ENCODE results near the gene SMIM45.

SMIM45 gene

GRCh38 chr22:41943661-41944209 is 8.2 kb upstream of the SMIM45 start:
- Mint-ChIP-seq H3K4me1 (peaks cover 24 to 31% of the 10 kb centered on the region in 2 experiments), H3K9me3 (no peaks in the 10 kb centered on the region; a peak in 1 of 5 replicates), H3K27ac (no peak overlapping the region; a peak in 1 of 7 replicates), H3K27me3 (ENCODE audit: low read depth) (no peaks in the 10 kb centered on the region; the same call in 1 of the 2 replicates), H3K36me3 (ENCODE audit: insufficient read depth in 1 of 3, low read depth in 3 of 3) (peaks cover 49 to 64% (median 62%) of the 10 kb centered on the region in 3 experiments; a peak in 6 of 7 replicates), H3K4me3 (peak overlapping the region; percentile 30 to 46; a peak in 3 of 5 replicates)
- peaks cover 2% of the 10 kb centered on the region for H4K20me1 ChIP-seq (ENCODE audit: control insufficient read depth, insufficient read depth, insufficient read length)
- peaks cover 3% of the 10 kb centered on the region; the same call in 1 of the 2 replicates for H3K4me1 ChIP-seq (ENCODE audit: insufficient read depth, low read length)
- H2BK20ac ChIP-seq (ENCODE audit: low read depth, low read length, poor library complexity, severe bottlenecking) = no peak overlapping the region
- H2BK12ac ChIP-seq (ENCODE audit: insufficient read length, low read depth, low read length) = no peak overlapping the region
- H2BK120ac ChIP-seq (ENCODE audit: low read depth, low read length, poor library complexity, severe bottlenecking) = no peak overlapping the region
- no peaks in the 10 kb centered on the region for H3K27me3 ChIP-seq (ENCODE audit: insufficient read depth, low read length)
- H3K4ac ChIP-seq (ENCODE audit: low read depth, low read length) = no peak overlapping the region
- H3K79me1 ChIP-seq (ENCODE audit: insufficient read depth, low read depth, low read length, poor library complexity, severe bottlenecking) = no peaks in the 10 kb centered on the region
- no peak overlapping the region for H3K56ac ChIP-seq (ENCODE audit: insufficient read length, low read depth, low read length)
- H2AFZ ChIP-seq (ENCODE audit: low read length) = no peak overlapping the region
- H2AK5ac ChIP-seq (ENCODE audit: insufficient read length, low read length) = no peak overlapping the region
- H3K14ac ChIP-seq (ENCODE audit: insufficient read depth, low read length) = no peak overlapping the region
- H3K79me2 ChIP-seq (ENCODE audit: insufficient read depth, low read length) = no peaks in the 10 kb centered on the region; the same call in 1 of the 2 replicates
- no peak overlapping the region for H4K5ac ChIP-seq (ENCODE audit: insufficient read length, low read depth, low read length)
- WGBS (ENCODE audit: extremely low coverage, insufficient read length, low lambda C conversion rate) = no CpG with 5 or more reads among the region's 9 CpGs
- no peak for TF ChIP-seq CTCF (conservative IDR thresholded peaks at IDR 0.05)
- no peak overlapping the region for H3K9ac ChIP-seq (ENCODE audit: extremely low read depth, insufficient read length, low read length)
- no peak overlapping the region for H4K8ac ChIP-seq (replicated peaks; ENCODE audit: insufficient read length, low read depth, low read length)
- no peak overlapping the region for H2BK5ac ChIP-seq (ENCODE audit: insufficient read length, low read length)
- no peak overlapping the region for H3T11ph ChIP-seq (ENCODE audit: low read length)
- H3K9me3 ChIP-seq (ENCODE audit: control insufficient read depth, low read depth, low read length) = no peaks in the 10 kb centered on the region
- H4K91ac ChIP-seq (ENCODE audit: insufficient read length, low read depth, low read length) = no peak overlapping the region
- H3K27ac ChIP-seq (ENCODE audit: insufficient read length, low read depth, low read length) = no peak overlapping the region
- no peak for DNase-seq
- peaks cover 9% of the 10 kb centered on the region for H3K23me2 ChIP-seq (ENCODE audit: insufficient read length, low read depth, low read length, poor library complexity, severe bottlenecking)
- no peak overlapping the region for H3K23ac ChIP-seq (ENCODE audit: insufficient read length, low read depth, low read length)
- no peak overlapping the region for H2BK15ac ChIP-seq (ENCODE audit: low read depth, low read length)
- no peak overlapping the region for H3K18ac ChIP-seq (ENCODE audit: insufficient read length, low read depth, low read length)
- no peak overlapping the region for H3K4me2 ChIP-seq (ENCODE audit: insufficient read depth, insufficient read length, low read length)
